Esophagus muscularis mucosa (tissue), 3 donors: ENCODE results near the gene GREM1.

Experiments used
- CTCF ChIP-seq, 3 experiments: fragments of 200-600 bp in 2 of 3; fragments of 450-650 bp in 1 of 3; sonication (generic) in 2 of 3; IDR thresholded peaks; one replicate each; pipeline ENCODE4 v1.5.1; 2017 to 2019; ENCODE audit warnings: antibody characterized with exemption in 3 of 3, mild to moderate bottlenecking in 2 of 3, moderate library complexity in 1 of 3
- POLR2A ChIP-seq: fragments of 450-650 bp; IDR thresholded peaks from one replicate; pipeline ENCODE4 v1.6.1; 2017; ENCODE audit warnings: antibody characterized with exemption, moderate library complexity, mild to moderate bottlenecking, low read depth
- POLR2AphosphoS5 ChIP-seq, 2 donors: sonication (generic); formaldehyde crosslinking; IDR thresholded peaks; one replicate each; pipeline ENCODE4 v1.6.1; 2017; ENCODE audit warnings: antibody characterized with exemption in 2 of 2

- TF ChIP-seq CTCF (IDR thresholded peaks at IDR 0.05) (no peak), POLR2A (no peak), POLR2AphosphoS5 (IDR thresholded peaks at IDR 0.05) (no peak)
Observed at GRCh38 chr15:32767236-32767635, 49.4 kb downstream of the GREM1 start.
